Right lobe of liver (tissue), 5 donors: ENCODE results near the gene NAGLU. TPM values are rescaled to one million over a fixed set of nuclear protein-coding genes. Genes with fewer than 3 reads are reported as not detected.

ENCODE experiments used
- microRNA-seq, 2 donors: library from miRNA; unstranded; fragments of <30 nt; microRNA quantifications; one replicate each; pipeline ENCODE4, GENCODE V29; 2019 to 2020
- small RNA-seq, 2 experiments: library from RNA; depleted of rRNA; stranded (forward); fragments of <200 nt; gene quantifications; one replicate each; pipeline ENCODE3, GENCODE V24; 2016
- total RNA-seq, 6 experiments: library from RNA; depleted of rRNA in 2 of 6; stranded (reverse); fragments of >200 nt in 2 of 6; fragmentation: NEBNext Ultra II Directional in 3 of 6; extraction: Animal tissue kit (Norgen Biotek cat#: 25700) in 3 of 6; gene quantifications; one replicate each; pipeline versions ENCODE4 v1.1.0 to v1.2.4, GENCODE V29; 2016 to 2023
- donor health status: DM: no; HTN: no; CAD: no.
- donor health status: DM: no; HTN: no; CAD: no.
- donor health status: DM: no; HTN: yes; CAD: no.
- donor health status: DM: no; HTN: yes; CAD: no.

Gene NAGLU
- total RNA-seq, 6 experiments from 2014 or later = 36.4 to 81.6 (median 43.7) TPM

Small RNA genes within 50 kb of the gene (microRNA-seq; reads per million reads assigned to microRNA genes)
- gene MIR5010 = 2.6 to 3.9 reads per million in 2 donors
- gene MIR548AT = 0 to 1.3 reads per million in 2 donors

Small RNA genes within 50 kb of the gene (small RNA-seq; reads per million reads assigned to genes)
- gene MIR548AT = 0 reads per million in 2 experiments

Other genes with a start within 250 kb of the NAGLU start
- 10 to 100 TPM in 1 of 6 experiments, 1 to 10 TPM in 5; 4.8 to 11.5 (median 7.7) TPM for gene STAT5A, start 247.7 kb upstream of the NAGLU start, total RNA-seq
- gene STAT3, start 147.8 kb upstream of the NAGLU start, total RNA-seq = 100 to 1,000 TPM; 108 to 267 (median 208) TPM
- gene CAVIN1, start 113.0 kb upstream of the NAGLU start, total RNA-seq = 10 to 100 TPM in 5 of 6 experiments, 1 to 10 TPM in 1; 8.7 to 29.6 (median 17.4) TPM
- gene ATP6V0A1, start 77.4 kb upstream of the NAGLU start, total RNA-seq = 10 to 100 TPM; 36.4 to 66.0 (median 49.4) TPM
- gene HSD17B1, start 16.7 kb downstream of the NAGLU start, total RNA-seq = 1 to 10 TPM in 1 of 6 experiments, under 1 TPM in 5; 0.31 to 1.1 (median 0.87) TPM
- gene COASY, start 25.9 kb downstream of the NAGLU start, total RNA-seq = 10 to 100 TPM; 48.1 to 70.5 (median 60.9) TPM
- 10 to 100 TPM; 34.5 to 46.2 (median 35.2) TPM for gene MLX, start 30.9 kb downstream of the NAGLU start, total RNA-seq
- 1 to 10 TPM in 2 of 6 experiments, under 1 TPM in 4; 0.26 to 2.4 (median 0.76) TPM for gene PSMC3IP, start 41.5 kb downstream of the NAGLU start, total RNA-seq
- gene RETREG3, start 73.1 kb downstream of the NAGLU start, total RNA-seq = 10 to 100 TPM; 31.0 to 49.4 (median 43.2) TPM
- 10 to 100 TPM; 17.9 to 44.5 (median 22.0) TPM for gene TUBG1, start 73.4 kb downstream of the NAGLU start, total RNA-seq
- 10 to 100 TPM in 1 of 6 experiments, 1 to 10 TPM in 5; 6.8 to 10.7 (median 7.5) TPM for gene TUBG2, start 123.0 kb downstream of the NAGLU start, total RNA-seq
- 10 to 100 TPM in 5 of 6 experiments, 1 to 10 TPM in 1; 8.1 to 23.7 (median 11.2) TPM for gene PLEKHH3, start 140.8 kb downstream of the NAGLU start, total RNA-seq
- under 1 TPM in 3 of 6 experiments, not detected in 3; 0.21 to 0.34 (median 0.31) TPM for gene CCR10, start 145.6 kb downstream of the NAGLU start, total RNA-seq
- gene CNTNAP1, start 146.3 kb downstream of the NAGLU start, total RNA-seq = 1 to 10 TPM in 1 of 6 experiments, under 1 TPM in 5; 0.42 to 1.8 (median 0.56) TPM
- gene EZH1, start 208.8 kb downstream of the NAGLU start, total RNA-seq = 10 to 100 TPM in 3 of 6 experiments, 1 to 10 TPM in 3; 5.5 to 16.5 (median 10.8) TPM
- 1 to 10 TPM; 1.9 to 9.4 (median 4.4) TPM for gene RAMP2, start 225.0 kb downstream of the NAGLU start, total RNA-seq
- gene VPS25, start 237.2 kb downstream of the NAGLU start, total RNA-seq = 10 to 100 TPM; 28.3 to 47.0 (median 33.6) TPM
- gene WNK4, start 244.4 kb downstream of the NAGLU start, total RNA-seq = 1 to 10 TPM in 1 of 6 experiments, under 1 TPM in 2, not detected in 3; 0.12 to 1.1 (median 0.22) TPM